HepG2 (cell line): ENCODE results near the gene GPR25. TPM values are rescaled to one million over a fixed set of nuclear protein-coding genes. Genes with fewer than 3 reads are reported as not detected.

Experiments
- ATAC-seq: fragments of 200-7000 bp; cut with Tn5 transposase; 3 replicates; pipeline ENCODE4 v1.9.1; 2020; ENCODE audit warnings: mild to moderate bottlenecking, moderate library complexity
- BruUV-seq: library from RNA; stranded (reverse); fragments of 400-500 nt; replicated peaks from 2 replicates; lab custom pipeline; 2021; lab: Mats Ljungman, UMichigan
- CTCF ChIA-PET: fragments of 300-600 bp; formaldehyde crosslinking; extraction: SDS; loops from one replicate; lab custom pipeline; 2021; ENCODE audit warnings: low total read pairs, inconsistent platforms, low intra/inter-chr PET ratio; lab: Yijun Ruan, JAX
- POLR2A ChIA-PET: fragments of 350-600 bp; sonication (Branson Sonifier 250); formaldehyde crosslinking; loops from one replicate; lab custom pipeline; 2020; ENCODE audit warnings: antibody characterized with exemption, inconsistent platforms; lab: Yijun Ruan, JAX
- DNase-seq: peaks from one replicate; pipeline ENCODE4 v3.0.0-alpha.2; 2015; ENCODE audit warnings: low spot score
- FAIRE-seq: peaks from 3 replicates; lab custom pipeline; 2011; peaks lifted over from hg19 to GRCh38; lab: Jason Lieb, UNC
- H2AFZ ChIP-seq: one replicate; pipeline ENCODE4 v1.6.1; 2011; ENCODE audit warnings: low read length, inconsistent platforms
- H3K27ac ChIP-seq: fragments of 300-600 bp; 3 replicates; pipeline ENCODE4 v1.8.0; 2011; ENCODE audit warnings: mixed run types, mild to moderate bottlenecking, mixed read lengths, low read length, inconsistent platforms; ENCODE audit not compliant: insufficient read depth; ENCODE audit errors: extremely low read length
- H3K27me3 ChIP-seq, 2 experiments: fragments of 200-600 bp in 1 of 2; 2 replicates in 1 of 2; 3 replicates in 1 of 2; pipeline versions ENCODE4 v1.6.0 to v1.8.0; 2011; ENCODE audit warnings: low read length in 2 of 2, mild to moderate bottlenecking in 2 of 2, moderate library complexity in 2 of 2, inconsistent platforms in 1 of 2; ENCODE audit not compliant: insufficient read depth in 2 of 2, control insufficient read depth in 1 of 2
- H3K36me3 ChIP-seq, 2 experiments: fragments of 200-600 bp in 1 of 2; replicated peaks in 1 of 2; 2 replicates in 1 of 2; 3 replicates in 1 of 2; pipeline versions ENCODE4 v1.5.1 to v1.8.0; 2011; ENCODE audit warnings: low read length in 2 of 2, inconsistent platforms in 1 of 2; ENCODE audit not compliant: insufficient read depth in 2 of 2, control insufficient read depth in 1 of 2
- H3K4me1 ChIP-seq: 2 replicates; pipeline ENCODE4 v1.5.1; 2012; ENCODE audit warnings: low read length, inconsistent platforms; ENCODE audit not compliant: insufficient read depth
- H3K4me2 ChIP-seq: 2 replicates; pipeline ENCODE4 v1.6.0; 2011; ENCODE audit warnings: low read depth, low read length, inconsistent platforms
- H3K4me3 ChIP-seq, 3 experiments: fragments of 200-600 bp in 1 of 3; sonication (generic), shearing (Covaris generic) in 1 of 3; replicated peaks in 1 of 3; 2 replicates each; pipeline ENCODE4 v1.5.1; 2011 to 2016; ENCODE audit warnings: low read length in 3 of 3, inconsistent platforms in 2 of 3, low read depth in 2 of 3, mild to moderate bottlenecking in 2 of 3, control low read depth in 1 of 3, mixed read lengths in 1 of 3; ENCODE audit not compliant: insufficient read depth in 1 of 3
- H3K79me2 ChIP-seq: one replicate; pipeline ENCODE4 v1.6.1; 2011; ENCODE audit warnings: low read length, inconsistent platforms; ENCODE audit not compliant: insufficient read depth
- H3K9ac ChIP-seq: 2 replicates; pipeline ENCODE4 v1.6.0; 2011; ENCODE audit warnings: mild to moderate bottlenecking, low read depth, low read length, inconsistent platforms; ENCODE audit not compliant: insufficient read depth
- H3K9me3 ChIP-seq: 2 replicates; pipeline ENCODE4 v1.5.1; 2012; ENCODE audit warnings: mild to moderate bottlenecking, low read length
- H4K20me1 ChIP-seq: 2 replicates; pipeline ENCODE4 v1.6.0; 2011; ENCODE audit warnings: inconsistent platforms, mild to moderate bottlenecking, low read length, moderate library complexity; ENCODE audit not compliant: insufficient read depth
- ARID4A ChIP-seq: sonication (generic); formaldehyde crosslinking; IDR thresholded peaks from 2 replicates; pipeline ENCODE4 v1.5.0; 2020; ENCODE audit warnings: mild to moderate bottlenecking, missing genetic modification reagents, borderline replicate concordance
- ARNTL ChIP-seq: sonication (generic); formaldehyde crosslinking; IDR thresholded peaks from 2 replicates; pipeline ENCODE4 v1.4.0; 2020; ENCODE audit warnings: mild to moderate bottlenecking, missing genetic modification reagents
- BORCS8-MEF2B ChIP-seq: sonication (generic); formaldehyde crosslinking; IDR thresholded peaks from 2 replicates; pipeline ENCODE4 v1.8.0; 2022; ENCODE audit warnings: mild to moderate bottlenecking, missing genetic modification reagents
- DZIP1 ChIP-seq: sonication (generic); formaldehyde crosslinking; IDR thresholded peaks from 2 replicates; pipeline ENCODE4 v1.5.0; 2020; ENCODE audit warnings: mild to moderate bottlenecking, missing genetic modification reagents
- HDAC1 ChIP-seq: sonication (generic); formaldehyde crosslinking; IDR thresholded peaks from 2 replicates; pipeline ENCODE4 v1.5.1; 2020; ENCODE audit warnings: mild to moderate bottlenecking, missing genetic modification reagents
- MED13 ChIP-seq: sonication (generic); formaldehyde crosslinking; IDR thresholded peaks from 2 replicates; pipeline ENCODE4 v1.5.0; 2020; ENCODE audit warnings: missing genetic modification reagents
- NFYC ChIP-seq: IDR thresholded peaks from 2 replicates; pipeline ENCODE4 v1.6.1; 2016; ENCODE audit warnings: missing genetic modification reagents, missing compliant biosample characterization
- RBM39 ChIP-seq: fragments of 200-400 bp; formaldehyde crosslinking; IDR thresholded peaks from one replicate; pipeline ENCODE4 v1.6.1; 2018; ENCODE audit warnings: antibody characterized with exemption, mild to moderate bottlenecking, low read depth, low read length; ENCODE audit not compliant: poor library complexity, severe bottlenecking
- SRSF4 ChIP-seq: fragments of 200-400 bp; formaldehyde crosslinking; IDR thresholded peaks from one replicate; pipeline ENCODE4 v1.6.1; 2018; ENCODE audit warnings: mild to moderate bottlenecking, low read depth, low read length, moderate library complexity; ENCODE audit not compliant: poor library complexity, severe bottlenecking
- TCF7L2 ChIP-seq: IDR thresholded peaks from 2 replicates; pipeline ENCODE4 v1.6.1; 2011; ENCODE audit warnings: mild to moderate bottlenecking, low read depth, low read length, moderate library complexity
- ZBTB20 ChIP-seq: sonication (generic); formaldehyde crosslinking; IDR thresholded peaks from 2 replicates; pipeline ENCODE4 v1.8.1; 2023; ENCODE audit warnings: missing genetic modification reagents, low read depth, mild to moderate bottlenecking, borderline replicate concordance
- ZNF496 ChIP-seq: sonication (generic); formaldehyde crosslinking; IDR thresholded peaks from 2 replicates; pipeline ENCODE4 v1.8.1; 2023; ENCODE audit warnings: mild to moderate bottlenecking, moderate library complexity, missing genetic modification reagents; ENCODE audit not compliant: insufficient replicate concordance
- ZNF644 ChIP-seq: IDR thresholded peaks from 2 replicates; pipeline ENCODE4 v1.6.1; 2016; ENCODE audit warnings: low read depth
- ZNF672 ChIP-seq: sonication (generic); formaldehyde crosslinking; IDR thresholded peaks from 2 replicates; pipeline ENCODE4 v1.8.1; 2022; ENCODE audit warnings: missing genetic modification reagents
- ZNF737 ChIP-seq: sonication (generic); formaldehyde crosslinking; IDR thresholded peaks from 2 replicates; pipeline ENCODE4 v1.5.0; 2020; ENCODE audit warnings: missing genetic modification reagents, mild to moderate bottlenecking, borderline replicate concordance
- ZNF850 ChIP-seq: sonication (generic); formaldehyde crosslinking; conservative IDR thresholded peaks from 2 replicates; pipeline ENCODE4 v1.9.0; 2021; ENCODE audit warnings: mild to moderate bottlenecking, missing genetic modification reagents
- WGBS: methylation state at CpG from one replicate; pipeline ENCODE4 v1.1.6; 2017; ENCODE audit warnings: low lambda C conversion rate; 5-methylcytosine and 5-hydroxymethylcytosine counted together
- in situ Hi-C: cut with HindIII; loops from 2 replicates; pipeline ENCODE4 v1.10.0; 2017; ENCODE audit warnings: low pct_unique_long_range_greater_than_20kb; ENCODE audit not compliant: extremely low pct_ligation_motif_present
- intact Hi-C: fragments of 100-400 bp; cut with micrococcal nuclease; formaldehyde crosslinking; loops from one replicate; pipeline ENCODE4 v1.10.0; 2022; ENCODE audit not compliant: unreplicated experiment
- polyA plus RNA-seq, 8 experiments: library from polyadenylated mRNA; depleted of rRNA in 3 of 8; stranded (reverse) in 7 of 8; unstranded in 1 of 8; fragments of >200 nt; fragmentation: Illumina TruSeq in 4 of 8; extraction: Trizol in 4 of 8; gene quantifications; 2 replicates each; pipeline versions ENCODE4 v1.2.1 to v1.2.3, GENCODE V29; 2011 to 2016; ENCODE audit warnings: low read depth in 4 of 8, missing spikeins in 1 of 8, mixed read lengths in 1 of 8; ENCODE audit not compliant: insufficient read depth in 1 of 8
- total RNA-seq, 5 experiments: library from RNA; depleted of rRNA; stranded (reverse); fragments of >200 nt; fragmentation: Illumina TruSeq; extraction: Trizol; gene quantifications; 2 replicates each; pipeline ENCODE4 v1.2.3, GENCODE V29; 2016; ENCODE audit warnings: low read depth in 1 of 5
- TF ChIP-seq, protein P1 (sequence below): sonication (generic); formaldehyde crosslinking; IDR thresholded peaks from 2 replicates; pipeline ENCODE4 v1.8.1; 2023; ENCODE audit warnings: mild to moderate bottlenecking, missing genetic modification reagents

Gene GPR25
- total and polyA plus RNA-seq, 2 of the 13 experiments (the other 11 are each of a cell fraction or from before 2014, with no cell fraction given), result not detected

- FAIRE-seq, result no peak
- intact Hi-C loops, result no loop called here
Measured at GRCh38 chr1:200883118-200883517, 10.3 kb downstream of the GPR25 start.

More at GRCh38 chr1:200883118-200883517, 10.3 kb downstream of the GPR25 start:
- Histone ChIP-seq H3K27me3 (no peaks in the 10 kb centered on the region), H3K79me2 (no peaks in the 10 kb centered on the region), H3K9ac (no peak overlapping the region), H3K27ac (no peak overlapping the region), H3K4me2 (no peak overlapping the region), H3K4me3 (no peak overlapping the region), H2AFZ (no peak overlapping the region), H4K20me1 (no peaks in the 10 kb centered on the region), H3K9me3 (no peaks in the 10 kb centered on the region)
- POLR2A ChIA-PET, result interaction anchor here (1.4 kb wide), 1 partner anchor 9 kb away, joined by 3 read pairs; no protein-coding TSS in a partner anchor
- BruUV-seq, result no TSS peak
- CTCF ChIA-PET, result no interaction called here
- 92% methylated on average over 3 of the region's 3 CpGs for WGBS
- in situ Hi-C loops, result no loop called here
- TF ChIP-seq NFYC (CRISPR knock-in tag), result no peak
- TF ChIP-seq RBM39, result no peak
- no peak for TF ChIP-seq ZNF496
- no peak for TF ChIP-seq ARNTL (CRISPR knock-in tag)
- no peak for TF ChIP-seq TCF7L2
- no peak for TF ChIP-seq BORCS8-MEF2B
- no peak for TF ChIP-seq DZIP1 (CRISPR knock-in tag)
- no peak for TF ChIP-seq SRSF4
- no peak for TF ChIP-seq ARID4A (CRISPR knock-in tag)
- TF ChIP-seq MED13 (CRISPR knock-in tag), result no peak
- TF ChIP-seq ZNF672 (CRISPR knock-in tag), result no peak
- TF ChIP-seq ZNF737 (CRISPR knock-in tag), result no peak
- no peak for TF ChIP-seq ZBTB20 (CRISPR knock-in tag)
- TF ChIP-seq, protein P1, sequence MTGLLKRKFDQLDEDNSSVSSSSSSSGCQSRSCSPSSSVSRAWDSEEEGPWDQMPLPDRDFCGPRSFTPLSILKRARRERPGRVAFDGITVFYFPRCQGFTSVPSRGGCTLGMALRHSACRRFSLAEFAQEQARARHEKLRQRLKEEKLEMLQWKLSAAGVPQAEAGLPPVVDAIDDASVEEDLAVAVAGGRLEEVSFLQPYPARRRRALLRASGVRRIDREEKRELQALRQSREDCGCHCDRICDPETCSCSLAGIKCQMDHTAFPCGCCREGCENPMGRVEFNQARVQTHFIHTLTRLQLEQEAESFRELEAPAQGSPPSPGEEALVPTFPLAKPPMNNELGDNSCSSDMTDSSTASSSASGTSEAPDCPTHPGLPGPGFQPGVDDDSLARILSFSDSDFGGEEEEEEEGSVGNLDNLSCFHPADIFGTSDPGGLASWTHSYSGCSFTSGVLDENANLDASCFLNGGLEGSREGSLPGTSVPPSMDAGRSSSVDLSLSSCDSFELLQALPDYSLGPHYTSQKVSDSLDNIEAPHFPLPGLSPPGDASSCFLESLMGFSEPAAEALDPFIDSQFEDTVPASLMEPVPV (CRISPR knock-in tag), result no peak
- TF ChIP-seq ZNF644 (CRISPR knock-in tag), result no peak
- TF ChIP-seq HDAC1 (CRISPR knock-in tag), result no peak
- TF ChIP-seq ZNF850, result no peak
- TF ChIP-seq, all 625 proteins: peak for 0
- Histone ChIP-seq H3K4me1 (peaks cover 19% of the 10 kb centered on the region), H3K36me3 (no peaks in the 10 kb centered on the region)
- ATAC-seq, result no peak
- DNase-seq, result no peak
